Measurements from ENCODE around the gene RFC1.
"Not testable (repeated sequence)": the region's sequence is repeated elsewhere in the genome, so short reads cannot be mapped to it uniquely, and the experiment has no call there.

RFC1 gene

DNA sequence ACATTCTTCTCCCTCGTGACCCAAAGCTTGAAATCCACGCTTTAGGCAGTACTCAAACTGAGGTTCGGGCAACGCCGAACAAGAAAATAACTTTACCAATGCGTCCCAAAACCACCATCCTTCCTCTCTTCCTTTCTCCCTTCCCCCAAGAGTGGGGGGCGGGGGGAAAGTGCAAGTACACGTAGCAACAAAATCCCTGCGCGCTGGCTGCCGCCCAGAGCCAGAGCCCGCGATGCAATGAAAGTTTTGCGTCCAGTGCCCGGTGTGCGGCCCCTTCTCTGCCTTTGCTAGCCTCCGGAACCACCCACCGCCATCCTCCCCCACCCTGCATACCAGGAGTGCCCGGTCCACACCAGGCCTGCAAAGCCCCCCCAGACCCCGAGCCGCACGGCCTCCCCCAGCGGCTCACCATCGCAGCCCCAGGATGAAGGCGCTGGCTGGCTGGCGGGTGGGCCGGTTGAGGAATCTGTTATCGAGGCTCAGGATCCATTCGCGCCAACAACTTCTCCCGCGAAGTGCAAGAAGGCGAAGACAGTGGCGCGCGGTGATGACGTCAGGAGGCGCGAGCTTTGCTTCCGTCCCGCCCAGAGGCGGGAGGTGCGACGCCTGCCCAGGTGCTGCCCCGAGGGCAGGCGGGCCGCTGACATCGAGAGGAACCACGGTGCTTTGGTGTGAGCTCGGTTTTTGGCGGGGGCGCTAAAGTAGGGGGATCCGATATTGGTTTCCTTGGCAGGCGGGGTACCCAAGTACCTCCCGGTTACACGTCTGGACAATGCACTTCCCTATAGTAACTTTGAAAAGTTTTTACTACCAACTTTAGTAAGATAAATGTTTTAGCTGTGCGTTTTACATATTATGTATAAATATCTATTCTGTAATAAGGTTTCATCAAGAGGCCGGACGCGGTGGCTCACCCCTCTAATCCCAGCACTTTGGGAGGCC lies at the start of gene RFC1:
Gene RFC1, minus strand, starts transcription at position 533 of the 942 bp plus-strand sequence. Its CDS starts 121 bp downstream, at position 412.
- peak; percentile 53 for DNase-seq

- DNase-seq: no peak
Observed at GRCh38 chr4:39415678-39416283, 49.6 kb upstream of the RFC1 start.

DNA sequence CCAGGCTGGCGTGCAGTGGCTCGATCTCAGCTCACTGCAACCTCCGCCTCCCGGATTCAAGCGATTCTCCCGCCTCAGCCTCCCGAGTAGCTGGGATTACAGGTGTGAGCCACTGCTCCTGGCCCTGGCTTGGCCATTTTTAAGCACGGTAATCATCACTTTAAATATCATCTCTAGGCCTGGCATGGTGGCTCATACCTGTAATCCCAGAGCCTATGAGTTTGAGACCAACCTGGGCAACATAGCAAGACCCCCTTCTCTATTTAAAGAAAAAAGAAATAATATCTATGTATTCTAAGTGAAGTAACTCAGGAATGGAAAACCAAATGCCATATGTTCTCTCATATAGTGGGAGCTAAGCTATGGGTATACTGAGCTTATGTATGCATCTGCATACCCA lies 45.4 kb upstream of the RFC1 start:
- not testable (repeated sequence) for DNase-seq

DNA sequence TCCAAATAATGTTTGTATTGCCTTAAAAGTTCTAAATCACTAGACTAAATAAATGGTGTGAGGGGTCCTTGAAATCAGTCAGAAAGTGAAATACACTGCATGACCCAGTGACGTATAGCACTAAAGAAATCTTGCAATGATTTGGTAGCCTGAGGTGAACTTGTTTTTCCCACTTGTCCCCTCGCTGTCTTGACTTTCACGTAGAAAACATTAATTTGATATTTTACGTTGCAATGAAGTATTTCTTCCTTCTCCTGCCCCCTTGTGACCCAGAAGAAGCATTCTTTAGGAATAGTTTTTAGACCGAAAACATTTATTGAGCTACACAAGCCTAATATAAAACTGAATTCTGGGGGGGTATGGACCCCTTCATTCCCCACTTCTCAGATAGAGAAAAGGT lies 44.3 kb upstream of the RFC1 start:
- no peak for DNase-seq

- DNase-seq: no peak
Observed at GRCh38 chr4:39407584-39407885, 41.4 kb upstream of the RFC1 start.

DNA sequence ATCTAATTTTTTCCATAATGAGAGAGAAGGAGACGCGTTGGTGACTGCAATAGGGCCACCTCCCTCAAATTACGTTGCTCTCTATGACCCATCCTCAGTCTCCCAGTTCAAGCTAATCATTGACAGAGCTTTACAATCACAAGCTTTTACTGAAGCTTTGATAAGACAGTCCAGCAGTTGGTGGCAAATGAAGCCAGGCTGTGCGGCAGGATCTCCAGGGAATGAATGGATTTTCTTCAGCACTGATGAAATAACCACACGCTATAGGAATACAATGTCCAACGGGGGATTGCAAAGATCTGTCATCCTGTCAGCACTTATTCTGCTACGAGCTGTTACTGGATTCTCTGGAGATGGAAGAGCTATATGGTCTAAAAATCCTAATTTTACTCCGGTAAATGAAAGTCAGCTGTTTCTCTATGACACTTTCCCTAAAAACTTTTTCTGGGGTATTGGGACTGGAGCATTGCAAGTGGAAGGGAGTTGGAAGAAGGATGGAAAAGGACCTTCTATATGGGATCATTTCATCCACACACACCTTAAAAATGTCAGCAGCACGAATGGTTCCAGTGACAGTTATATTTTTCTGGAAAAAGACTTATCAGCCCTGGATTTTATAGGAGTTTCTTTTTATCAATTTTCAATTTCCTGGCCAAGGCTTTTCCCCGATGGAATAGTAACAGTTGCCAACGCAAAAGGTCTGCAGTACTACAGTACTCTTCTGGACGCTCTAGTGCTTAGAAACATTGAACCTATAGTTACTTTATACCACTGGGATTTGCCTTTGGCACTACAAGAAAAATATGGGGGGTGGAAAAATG lies 40.8 kb upstream of the RFC1 start, which contains the start of gene KLB:
Gene KLB, plus strand, starts transcription at position 168 of the 821 bp plus-strand sequence. Its CDS starts 20 bp downstream, at position 188.
- DNase-seq: no peak

- DNase-seq: not testable (repeated sequence)
Observed at GRCh38 chr4:39401640-39402039, 35.5 kb upstream of the RFC1 start.

DNA sequence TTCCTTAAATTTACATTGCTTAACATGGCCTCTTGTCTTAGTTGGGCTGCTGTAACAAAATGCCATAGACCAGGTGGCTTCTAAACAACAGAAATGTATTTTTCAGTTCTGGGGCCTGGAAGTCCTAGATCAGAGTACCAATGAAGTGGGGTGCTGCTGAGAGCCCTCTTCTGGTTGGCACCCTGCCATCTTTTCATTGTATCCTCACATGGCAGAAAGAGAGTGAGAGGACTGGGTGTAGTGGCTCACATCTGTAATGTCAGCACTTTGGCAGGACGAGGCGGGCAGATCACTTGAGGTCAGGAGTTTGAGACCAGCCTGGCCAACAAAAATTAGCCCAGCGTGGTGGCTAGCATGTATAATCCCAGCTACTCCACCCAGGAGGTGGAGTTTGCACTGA lies 28.5 kb upstream of the RFC1 start:
- DNase-seq: no peak

- DNase-seq: no peak
Observed at GRCh38 chr4:39390603-39391002, 24.4 kb upstream of the RFC1 start.

DNA sequence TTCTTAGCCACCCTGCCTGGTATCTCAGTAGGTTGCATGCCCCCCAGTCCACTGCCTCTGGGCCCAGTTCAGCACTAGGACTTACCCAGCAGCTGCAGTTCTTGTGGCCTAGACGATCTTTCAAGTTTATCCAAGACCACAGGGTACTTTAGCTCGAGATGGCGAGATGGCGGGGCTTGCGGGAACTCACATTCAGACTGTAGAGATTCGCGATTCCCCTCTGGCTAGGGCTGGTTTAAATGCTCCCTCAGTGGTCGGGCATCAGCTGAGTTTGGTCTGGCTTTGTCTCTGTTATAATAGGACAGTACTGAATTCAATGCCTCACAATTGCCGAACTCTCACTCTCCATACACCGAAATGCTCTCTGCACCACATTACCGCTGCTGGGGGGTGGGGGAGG lies 18.4 kb upstream of the RFC1 start:
- no peak for DNase-seq

DNA sequence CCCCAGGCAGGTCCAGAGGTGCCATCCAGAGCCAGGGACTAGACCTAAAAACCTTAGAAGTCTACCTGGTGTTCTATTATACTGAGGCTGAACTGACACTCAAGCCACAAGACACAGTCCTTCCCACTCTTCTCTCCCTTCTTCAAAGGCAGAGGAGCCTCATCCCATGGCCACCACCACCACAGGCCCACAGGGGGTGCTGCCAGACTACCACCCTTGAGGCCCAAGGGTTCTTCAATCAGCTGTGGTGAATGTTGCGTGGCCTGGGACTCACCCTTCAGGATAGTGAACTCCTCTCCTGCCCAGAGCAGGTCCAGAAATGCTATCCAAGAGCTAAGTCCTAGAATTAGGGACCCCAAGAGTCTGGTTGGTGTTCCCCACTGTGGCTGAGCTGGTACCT lies 17.5 kb upstream of the RFC1 start:
- no peak for DNase-seq

DNA sequence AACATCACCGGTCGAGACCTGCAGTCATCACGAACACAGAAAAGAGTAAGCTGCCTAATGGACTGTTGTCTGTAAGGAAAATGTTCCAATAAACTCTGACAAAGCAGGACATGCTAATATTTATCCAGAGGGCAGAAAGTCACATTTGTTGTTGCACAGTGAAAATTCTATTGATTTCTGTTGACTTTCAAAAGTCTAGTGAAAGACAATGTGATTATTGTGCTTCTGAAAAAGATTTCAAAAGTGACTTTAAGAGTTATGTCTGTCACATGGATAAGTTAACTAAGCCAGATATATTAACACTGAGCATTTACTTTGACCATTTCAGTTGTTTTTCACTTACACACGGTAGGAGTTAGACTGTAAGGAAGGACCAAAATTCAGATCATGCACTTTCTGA lies 9.3 kb upstream of the RFC1 start:
- no peak for DNase-seq

DNA sequence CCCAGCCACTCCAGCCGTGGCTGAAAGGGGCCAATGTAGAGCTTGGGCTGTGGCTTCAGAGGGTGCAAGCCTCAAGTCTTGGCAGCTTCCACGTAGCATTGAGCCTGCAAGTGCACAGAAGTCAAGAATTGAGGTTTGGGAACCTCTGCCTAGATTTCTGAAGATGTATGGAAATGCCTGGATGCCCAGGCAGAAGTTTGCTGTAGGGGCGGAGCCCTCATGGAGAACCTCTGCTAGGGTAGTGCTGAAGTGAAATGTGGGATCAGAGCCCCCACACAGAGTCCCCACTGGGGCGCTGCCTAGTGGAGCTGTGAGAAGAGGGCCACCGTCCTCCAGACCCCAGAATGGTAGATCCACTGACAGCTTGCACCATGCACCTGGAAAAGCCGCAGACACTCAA lies 5.0 kb upstream of the RFC1 start:
- DNase-seq: not testable (repeated sequence)

- no peak for DNase-seq
Observed at GRCh38 chr4:39369301-39369700, 3.1 kb upstream of the RFC1 start.

DNA sequence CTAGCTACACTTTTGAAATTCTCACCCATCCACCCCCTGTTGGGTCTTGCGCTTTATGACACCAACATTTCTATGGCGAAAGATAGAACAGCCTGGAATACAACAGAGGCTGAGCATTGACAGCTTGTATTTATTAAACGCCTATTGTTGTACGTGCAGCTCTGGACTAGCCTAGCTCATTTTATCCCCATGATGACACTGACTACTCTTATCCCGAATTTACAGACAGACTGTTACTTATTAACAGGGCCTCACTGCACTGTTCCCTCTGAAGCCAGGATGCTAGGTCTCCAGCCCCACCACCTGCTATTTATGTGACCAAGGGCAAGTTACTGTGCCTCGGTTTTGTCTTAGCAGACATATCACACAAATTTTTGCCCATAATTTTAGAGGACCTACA lies 1.0 kb upstream of the RFC1 start:
- DNase-seq: no peak

DNA sequence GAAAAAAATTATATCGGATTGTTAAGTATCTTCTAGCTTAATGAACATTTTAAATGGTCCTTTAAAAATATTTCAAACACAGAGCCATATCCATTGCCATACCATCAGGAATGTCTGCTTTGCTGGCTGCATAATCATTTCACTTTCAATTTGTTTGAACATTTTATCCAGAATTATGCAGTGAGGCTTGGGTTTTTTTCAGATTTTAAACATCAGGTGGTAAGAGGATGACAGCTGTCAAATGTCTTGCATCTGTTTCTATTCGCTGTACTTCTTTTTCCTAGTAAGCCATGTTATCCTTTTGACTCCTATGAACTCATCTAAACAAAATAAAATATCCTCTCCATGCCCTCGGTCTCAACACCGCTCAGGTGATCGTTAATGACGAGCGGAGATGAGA lies 802 bp downstream of the RFC1 start:
- no peak for DNase-seq

DNA sequence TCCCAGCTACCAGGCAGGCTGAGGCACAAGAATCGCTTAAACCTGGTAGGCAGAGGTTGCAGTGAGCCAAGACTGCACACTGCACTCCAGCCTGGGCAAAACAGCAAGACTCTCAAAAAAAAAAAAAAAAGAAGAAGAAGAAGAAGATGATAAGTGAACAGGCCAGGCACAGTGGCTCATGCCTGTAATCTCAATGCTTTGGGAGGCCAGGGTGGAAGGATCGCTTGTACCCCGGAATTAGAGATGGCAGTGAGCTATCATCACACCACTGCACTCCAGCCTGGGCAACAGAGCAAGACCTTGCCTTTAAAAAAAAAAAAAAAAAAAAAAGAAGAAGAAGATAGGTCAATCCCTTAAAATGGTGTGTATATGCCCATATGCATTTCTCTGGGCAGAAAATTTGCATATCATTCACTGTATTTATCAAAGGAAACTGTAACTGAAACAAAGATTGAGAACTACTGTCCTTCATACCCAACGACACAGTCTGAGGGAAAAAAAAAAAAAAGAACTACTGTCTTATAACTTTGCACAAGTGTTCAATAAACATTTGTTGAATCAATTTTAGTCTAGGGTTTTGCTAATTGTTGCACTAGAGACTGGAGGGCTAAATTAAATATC lies 2.3 kb downstream of the RFC1 start:
- DNase-seq: no peak

DNA sequence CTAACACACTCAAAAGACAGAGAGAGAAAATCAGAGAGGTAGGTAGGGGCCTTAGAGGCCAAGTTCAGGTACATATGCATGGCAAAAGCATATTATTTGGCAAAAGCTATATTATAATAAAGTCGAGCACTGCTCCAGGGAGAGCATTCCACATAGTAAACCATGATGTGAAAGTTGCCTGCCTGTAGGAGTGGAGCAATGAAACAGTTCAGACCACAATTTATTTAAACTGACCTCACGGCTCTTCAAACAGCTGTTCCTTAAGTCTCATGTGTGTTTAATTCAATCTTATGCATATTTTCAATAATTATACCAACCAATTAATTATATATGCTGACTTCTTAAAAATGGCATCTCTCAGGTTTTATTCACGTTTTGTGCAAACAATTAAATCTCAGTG lies 3.3 kb downstream of the RFC1 start:
- no peak for DNase-seq

DNA sequence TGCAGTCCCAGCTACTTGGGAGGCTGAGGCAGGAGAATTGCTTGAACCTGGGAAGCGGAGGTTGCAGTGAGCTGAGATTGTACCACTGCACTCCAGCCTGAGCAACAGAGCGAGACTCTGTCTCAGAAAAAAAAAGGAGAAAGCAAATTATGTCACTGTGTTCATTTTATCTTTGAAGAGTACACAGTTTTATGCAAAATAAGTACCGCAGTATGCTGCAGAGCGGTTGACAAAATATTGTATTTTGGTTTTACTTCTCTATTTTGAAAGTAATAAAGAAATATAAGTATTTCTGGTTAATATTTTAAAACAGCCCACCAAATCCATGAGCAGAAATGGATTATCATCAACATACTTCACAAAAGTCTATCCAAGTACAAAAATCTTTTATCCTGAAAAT lies 5.6 kb downstream of the RFC1 start:
- not testable (repeated sequence) for DNase-seq

- no peak for DNase-seq
Observed at GRCh38 chr4:39357002-39357401, 9.2 kb downstream of the RFC1 start.

DNA sequence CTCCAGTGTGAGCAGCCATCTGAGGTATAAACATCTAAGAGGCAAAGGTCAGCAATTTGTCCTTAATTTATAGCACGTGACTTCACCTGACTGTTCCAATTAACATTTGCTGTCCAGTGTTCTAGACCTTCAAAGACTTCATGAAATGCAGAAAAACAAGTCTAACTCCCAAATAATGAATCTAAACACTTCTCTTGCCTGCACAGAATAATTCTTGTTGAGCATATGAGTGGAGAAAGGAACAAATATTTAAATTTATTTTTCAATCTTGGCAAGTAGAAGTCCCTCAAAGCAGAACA lies 12.0 kb downstream of the RFC1 start:
- DNase-seq: no peak

DNA sequence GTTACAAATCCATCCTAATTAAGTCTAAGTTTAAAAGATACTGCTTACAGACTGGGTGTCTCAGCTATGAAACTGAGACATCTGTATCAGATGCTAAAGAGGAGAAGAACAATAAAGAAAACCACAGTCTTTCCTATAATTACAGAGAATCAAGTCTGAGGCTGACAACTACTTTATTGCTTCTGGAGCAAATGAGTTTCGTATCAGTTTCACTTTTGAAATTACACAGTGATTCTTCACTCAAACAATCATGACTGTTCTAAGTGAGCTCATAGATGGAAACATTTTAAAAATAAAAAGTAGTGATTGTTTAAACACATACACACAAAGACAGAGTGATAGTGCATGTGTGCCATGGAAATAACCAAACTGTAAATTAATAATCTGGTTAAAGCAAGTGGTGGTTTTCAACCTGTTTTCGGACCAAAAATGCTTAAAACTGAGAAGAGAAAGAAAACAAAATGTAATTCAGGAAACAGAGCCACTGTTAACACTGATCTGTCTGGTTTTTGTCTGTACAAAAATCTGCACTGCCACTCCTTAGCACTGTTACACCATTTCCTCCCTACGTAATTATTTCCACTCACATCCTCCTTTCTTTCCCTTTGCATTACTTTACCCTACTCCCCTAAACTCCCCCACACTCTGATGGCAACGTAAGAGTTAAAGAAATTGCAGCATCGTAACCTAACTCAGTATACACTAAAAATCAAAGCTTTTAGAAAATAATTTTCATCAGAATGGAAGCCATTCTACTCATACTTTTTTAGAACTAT lies 12.5 kb downstream of the RFC1 start:
- DNase-seq: no peak

GRCh38 chr4:39353149-39353477 lies 13.0 kb downstream of the RFC1 start:
- DNase-seq: not testable (repeated sequence)
